Measurements from ENCODE around the gene SPINT2. TPM values are rescaled to one million over a fixed set of nuclear protein-coding genes. Genes with fewer than 3 reads are reported as not detected.

Gene SPINT2
- total and polyA plus RNA-seq, 11 donors, result 3.5 to 27.7 (median 14.6) TPM

GRCh38 chr19:38219221-38219620 lies 45.2 kb upstream of the SPINT2 start:
- TF ChIP-seq POLR2A (IDR thresholded peaks at IDR 0.05), result no peak
- no peak for TF ChIP-seq CTCF (IDR thresholded peaks at IDR 0.05)
- no peak overlapping the region for H3K4me3 ChIP-seq
- no peaks in the 10 kb centered on the region for H3K36me3 ChIP-seq
- H3K9me3 ChIP-seq, result no peaks in the 10 kb centered on the region
- no peak for DNase-seq
- ATAC-seq, result no peak
- peaks cover 4 to 53% (median 17%) of the 10 kb centered on the region in 9 donors for H3K27me3 ChIP-seq
- WGBS, 4 donors, result 90 to 96% (median 91%) methylated on average over 10 of the region's 10 CpGs
- intact Hi-C loops (cut with DNase I), result no loop called here
- peaks cover 0 to 8% (median 5%) of the 10 kb centered on the region in 12 donors for H3K4me1 ChIP-seq
- no peak overlapping the region for H3K27ac ChIP-seq

- Histone ChIP-seq H3K27ac (no peak overlapping the region), H3K4me3 (no peak overlapping the region), H3K4me1 (peaks cover 0 to 11% (median 5%) of the 10 kb centered on the region in 12 donors), H3K27me3 (peaks cover 7 to 73% (median 32%) of the 10 kb centered on the region in 9 donors), H3K9me3 (no peaks in the 10 kb centered on the region), H3K36me3 (no peaks in the 10 kb centered on the region)
- no peak for DNase-seq
- no peak for ATAC-seq
- TF ChIP-seq POLR2A (IDR thresholded peaks at IDR 0.05) (no peak), CTCF (IDR thresholded peaks at IDR 0.05) (no peak)
- 94 to 98% (median 95%) methylated on average over 6 of the region's 6 CpGs for WGBS, 4 donors
- intact Hi-C loops (cut with DNase I), result loop anchor here in 4 of 10 donors (10.0 kb wide), 3 partner anchors 77 to 327 kb away; partner anchors contain the start of genes SIPA1L3 (in 1 of the 4) and WDR87 (in 1 of the 4)
These were observed 43.0 kb upstream of the SPINT2 start for GRCh38 chr19:38221421-38221820.

- ATAC-seq, result no peak
- Histone ChIP-seq H3K4me3 (no peak overlapping the region), H3K27ac (no peak overlapping the region), H3K4me1 (peaks cover 0 to 11% (median 5%) of the 10 kb centered on the region in 12 donors), H3K27me3 (peaks cover 7 to 80% (median 37%) of the 10 kb centered on the region in 9 donors), H3K36me3 (no peaks in the 10 kb centered on the region), H3K9me3 (no peaks in the 10 kb centered on the region)
- TF ChIP-seq POLR2A (IDR thresholded peaks at IDR 0.05), result no peak
- no peak for TF ChIP-seq CTCF (IDR thresholded peaks at IDR 0.05)
- 51 to 77% (median 67%) methylated on average over 42 to 64 of the region's 64 CpGs for WGBS, 4 donors
- no peak for DNase-seq
- intact Hi-C loops (cut with DNase I), result loop anchor here in 4 of 10 donors (10.0 kb wide), 3 partner anchors 77 to 327 kb away; partner anchors contain the start of genes SIPA1L3 (in 1 of the 4) and WDR87 (in 1 of the 4)
These were observed 42.2 kb upstream of the SPINT2 start for GRCh38 chr19:38221919-38222830.

GRCh38 chr19:38223119-38223523 lies 41.3 kb upstream of the SPINT2 start:
- Histone ChIP-seq H3K27ac (no peak overlapping the region), H3K9me3 (no peaks in the 10 kb centered on the region), H3K4me3 (no peak overlapping the region), H3K4me1 (peaks cover 0 to 12% (median 5%) of the 10 kb centered on the region in 12 donors), H3K27me3 (peaks cover 14 to 90% (median 46%) of the 10 kb centered on the region in 9 donors), H3K36me3 (no peaks in the 10 kb centered on the region)
- ATAC-seq (no peak), DNase-seq (no peak)
- no peak for TF ChIP-seq CTCF (IDR thresholded peaks at IDR 0.05)
- no peak for TF ChIP-seq POLR2A (IDR thresholded peaks at IDR 0.05)
- intact Hi-C loops (cut with DNase I), result loop anchor here in 4 of 10 donors (10.0 kb wide), 3 partner anchors 78 to 328 kb away; partner anchors contain the start of genes SIPA1L3 (in 1 of the 4) and WDR87 (in 1 of the 4)
- WGBS, 4 donors, result 88 to 94% (median 90%) methylated on average over 3 of the region's 3 CpGs
